ENCODE data around the gene INPP5B. TPM values are rescaled to one million over a fixed set of nuclear protein-coding genes. Genes with fewer than 3 reads are reported as not detected.

The INPP5B gene
- total and polyA plus RNA-seq, 2 experiments from 2014 or later, result 6.9 to 29.1 TPM

DNA sequence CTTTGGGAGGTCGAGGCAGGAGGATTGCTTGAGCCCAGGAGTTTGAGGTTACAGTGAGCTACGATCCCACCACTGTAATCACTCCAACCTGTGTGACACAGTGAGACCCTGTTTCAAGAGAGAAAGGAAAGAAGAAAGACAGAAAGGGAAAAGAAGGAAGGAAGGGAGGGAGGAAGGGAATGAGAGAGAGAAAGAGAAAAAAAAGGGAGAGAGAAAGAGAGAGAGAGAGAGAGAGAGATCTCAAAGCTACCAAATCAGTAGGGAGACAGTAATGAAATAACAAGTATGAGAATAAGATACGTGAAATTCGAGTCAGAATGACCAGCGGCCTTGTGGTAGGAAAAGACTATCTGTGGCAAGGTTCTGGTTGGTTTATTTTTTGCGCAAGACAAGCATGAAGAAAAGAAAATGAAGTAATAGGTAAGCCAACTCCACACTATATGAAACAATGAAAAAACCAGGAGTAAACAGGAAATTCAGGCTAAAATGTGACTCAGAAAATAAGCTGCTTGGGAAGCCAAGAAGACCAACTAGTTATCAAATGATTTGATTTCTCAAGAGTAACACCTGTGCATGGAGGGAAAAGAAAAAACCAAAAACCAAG is 96.4 kb downstream of the INPP5B start:
- Histone ChIP-seq H3K27me3 (ENCODE audit: insufficient read depth) (no peaks in the 10 kb centered on the region), H3K4me2 (no peak overlapping the region), H4K20me1 (replicated peaks; ENCODE audit: insufficient read depth) (peaks cover 48% of the 10 kb centered on the region), H3F3A (replicated peaks; ENCODE audit: low read depth) (no peaks in the 10 kb centered on the region), H3K27ac (ENCODE audit: low read depth) (no peak overlapping the region), H3K36me3 (ENCODE audit: insufficient read depth) (no peaks in the 10 kb centered on the region; the same call in 1 of the 2 replicates), H3K9me2 (ENCODE audit: insufficient read depth) (no peaks in the 10 kb centered on the region), H3K79me2 (replicated peaks; ENCODE audit: insufficient read depth) (peaks cover 94% of the 10 kb centered on the region), H3K4me1 (ENCODE audit: insufficient read depth) (no peaks in the 10 kb centered on the region), H3K4me3 (no peak overlapping the region), H2AFZ (no peak overlapping the region)
- Mint-ChIP-seq H3K36me3 (ENCODE audit: low read depth) (peaks cover 8% of the 10 kb centered on the region; the same call in 2 of the 3 replicates), H3K27ac (no peak overlapping the region), H3K4me3 (no peak overlapping the region), H3K9me3 (no peaks in the 10 kb centered on the region), H3K4me1 (no peaks in the 10 kb centered on the region), H3K27me3 (ENCODE audit: insufficient read depth, low read depth, poor library complexity) (no peaks in the 10 kb centered on the region)
- ATAC-seq, result no peak
- DNase-seq (ENCODE audit: low spot score), result no peak
- TF ChIP-seq POLR2AphosphoS5 (IDR thresholded peaks at IDR 0.05; ENCODE audit: low read depth), result no peak

DNA sequence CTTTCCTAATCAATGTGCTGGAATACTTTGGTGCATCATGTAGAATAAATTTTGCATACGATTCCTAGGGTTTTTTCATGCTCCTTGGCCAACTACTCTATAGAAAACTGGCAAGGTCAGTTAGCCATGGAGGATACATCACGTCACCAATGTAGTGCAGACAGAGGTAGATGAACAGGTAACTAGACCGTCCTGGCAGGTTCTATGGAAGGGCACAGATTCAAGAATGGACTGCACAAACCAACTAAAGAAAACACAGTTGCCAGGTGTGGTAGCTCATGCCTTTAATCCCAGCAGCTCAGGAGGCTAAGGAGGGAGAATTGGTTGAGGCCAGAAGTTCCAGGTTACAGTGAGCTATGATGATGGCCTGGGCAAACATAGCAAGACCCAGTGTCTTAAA is 97.4 kb downstream of the INPP5B start:
- Histone ChIP-seq H3K9me2 (ENCODE audit: insufficient read depth) (no peaks in the 10 kb centered on the region), H4K20me1 (replicated peaks; ENCODE audit: insufficient read depth) (peaks cover 47% of the 10 kb centered on the region)
- TF ChIP-seq ZNF114 (CRISPR knock-in tag; IDR thresholded peaks at IDR 0.05) (no peak), EZH2phosphoT487 (IDR thresholded peaks at IDR 0.05; ENCODE audit: unreplicated experiment) (no peak), NANOG (IDR thresholded peaks at IDR 0.05; ENCODE audit: borderline replicate concordance) (no peak), STAT1 (IDR thresholded peaks at IDR 0.05; ENCODE audit: unreplicated experiment) (no peak), CREB1 (CRISPR knock-in tag; IDR thresholded peaks at IDR 0.05; ENCODE audit: low read depth) (no peak), JUNB (IDR thresholded peaks at IDR 0.05; ENCODE audit: unreplicated experiment) (no peak), EZH2 (IDR thresholded peaks at IDR 0.05; ENCODE audit: low read depth, unreplicated experiment) (no peak)
- TF ChIP-seq, protein P1, sequence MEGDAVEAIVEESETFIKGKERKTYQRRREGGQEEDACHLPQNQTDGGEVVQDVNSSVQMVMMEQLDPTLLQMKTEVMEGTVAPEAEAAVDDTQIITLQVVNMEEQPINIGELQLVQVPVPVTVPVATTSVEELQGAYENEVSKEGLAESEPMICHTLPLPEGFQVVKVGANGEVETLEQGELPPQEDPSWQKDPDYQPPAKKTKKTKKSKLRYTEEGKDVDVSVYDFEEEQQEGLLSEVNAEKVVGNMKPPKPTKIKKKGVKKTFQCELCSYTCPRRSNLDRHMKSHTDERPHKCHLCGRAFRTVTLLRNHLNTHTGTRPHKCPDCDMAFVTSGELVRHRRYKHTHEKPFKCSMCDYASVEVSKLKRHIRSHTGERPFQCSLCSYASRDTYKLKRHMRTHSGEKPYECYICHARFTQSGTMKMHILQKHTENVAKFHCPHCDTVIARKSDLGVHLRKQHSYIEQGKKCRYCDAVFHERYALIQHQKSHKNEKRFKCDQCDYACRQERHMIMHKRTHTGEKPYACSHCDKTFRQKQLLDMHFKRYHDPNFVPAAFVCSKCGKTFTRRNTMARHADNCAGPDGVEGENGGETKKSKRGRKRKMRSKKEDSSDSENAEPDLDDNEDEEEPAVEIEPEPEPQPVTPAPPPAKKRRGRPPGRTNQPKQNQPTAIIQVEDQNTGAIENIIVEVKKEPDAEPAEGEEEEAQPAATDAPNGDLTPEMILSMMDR (conservative IDR thresholded peaks at IDR 0.05; ENCODE audit: low read depth in 2 of 2), result no peak
- TF ChIP-seq, protein P2, sequence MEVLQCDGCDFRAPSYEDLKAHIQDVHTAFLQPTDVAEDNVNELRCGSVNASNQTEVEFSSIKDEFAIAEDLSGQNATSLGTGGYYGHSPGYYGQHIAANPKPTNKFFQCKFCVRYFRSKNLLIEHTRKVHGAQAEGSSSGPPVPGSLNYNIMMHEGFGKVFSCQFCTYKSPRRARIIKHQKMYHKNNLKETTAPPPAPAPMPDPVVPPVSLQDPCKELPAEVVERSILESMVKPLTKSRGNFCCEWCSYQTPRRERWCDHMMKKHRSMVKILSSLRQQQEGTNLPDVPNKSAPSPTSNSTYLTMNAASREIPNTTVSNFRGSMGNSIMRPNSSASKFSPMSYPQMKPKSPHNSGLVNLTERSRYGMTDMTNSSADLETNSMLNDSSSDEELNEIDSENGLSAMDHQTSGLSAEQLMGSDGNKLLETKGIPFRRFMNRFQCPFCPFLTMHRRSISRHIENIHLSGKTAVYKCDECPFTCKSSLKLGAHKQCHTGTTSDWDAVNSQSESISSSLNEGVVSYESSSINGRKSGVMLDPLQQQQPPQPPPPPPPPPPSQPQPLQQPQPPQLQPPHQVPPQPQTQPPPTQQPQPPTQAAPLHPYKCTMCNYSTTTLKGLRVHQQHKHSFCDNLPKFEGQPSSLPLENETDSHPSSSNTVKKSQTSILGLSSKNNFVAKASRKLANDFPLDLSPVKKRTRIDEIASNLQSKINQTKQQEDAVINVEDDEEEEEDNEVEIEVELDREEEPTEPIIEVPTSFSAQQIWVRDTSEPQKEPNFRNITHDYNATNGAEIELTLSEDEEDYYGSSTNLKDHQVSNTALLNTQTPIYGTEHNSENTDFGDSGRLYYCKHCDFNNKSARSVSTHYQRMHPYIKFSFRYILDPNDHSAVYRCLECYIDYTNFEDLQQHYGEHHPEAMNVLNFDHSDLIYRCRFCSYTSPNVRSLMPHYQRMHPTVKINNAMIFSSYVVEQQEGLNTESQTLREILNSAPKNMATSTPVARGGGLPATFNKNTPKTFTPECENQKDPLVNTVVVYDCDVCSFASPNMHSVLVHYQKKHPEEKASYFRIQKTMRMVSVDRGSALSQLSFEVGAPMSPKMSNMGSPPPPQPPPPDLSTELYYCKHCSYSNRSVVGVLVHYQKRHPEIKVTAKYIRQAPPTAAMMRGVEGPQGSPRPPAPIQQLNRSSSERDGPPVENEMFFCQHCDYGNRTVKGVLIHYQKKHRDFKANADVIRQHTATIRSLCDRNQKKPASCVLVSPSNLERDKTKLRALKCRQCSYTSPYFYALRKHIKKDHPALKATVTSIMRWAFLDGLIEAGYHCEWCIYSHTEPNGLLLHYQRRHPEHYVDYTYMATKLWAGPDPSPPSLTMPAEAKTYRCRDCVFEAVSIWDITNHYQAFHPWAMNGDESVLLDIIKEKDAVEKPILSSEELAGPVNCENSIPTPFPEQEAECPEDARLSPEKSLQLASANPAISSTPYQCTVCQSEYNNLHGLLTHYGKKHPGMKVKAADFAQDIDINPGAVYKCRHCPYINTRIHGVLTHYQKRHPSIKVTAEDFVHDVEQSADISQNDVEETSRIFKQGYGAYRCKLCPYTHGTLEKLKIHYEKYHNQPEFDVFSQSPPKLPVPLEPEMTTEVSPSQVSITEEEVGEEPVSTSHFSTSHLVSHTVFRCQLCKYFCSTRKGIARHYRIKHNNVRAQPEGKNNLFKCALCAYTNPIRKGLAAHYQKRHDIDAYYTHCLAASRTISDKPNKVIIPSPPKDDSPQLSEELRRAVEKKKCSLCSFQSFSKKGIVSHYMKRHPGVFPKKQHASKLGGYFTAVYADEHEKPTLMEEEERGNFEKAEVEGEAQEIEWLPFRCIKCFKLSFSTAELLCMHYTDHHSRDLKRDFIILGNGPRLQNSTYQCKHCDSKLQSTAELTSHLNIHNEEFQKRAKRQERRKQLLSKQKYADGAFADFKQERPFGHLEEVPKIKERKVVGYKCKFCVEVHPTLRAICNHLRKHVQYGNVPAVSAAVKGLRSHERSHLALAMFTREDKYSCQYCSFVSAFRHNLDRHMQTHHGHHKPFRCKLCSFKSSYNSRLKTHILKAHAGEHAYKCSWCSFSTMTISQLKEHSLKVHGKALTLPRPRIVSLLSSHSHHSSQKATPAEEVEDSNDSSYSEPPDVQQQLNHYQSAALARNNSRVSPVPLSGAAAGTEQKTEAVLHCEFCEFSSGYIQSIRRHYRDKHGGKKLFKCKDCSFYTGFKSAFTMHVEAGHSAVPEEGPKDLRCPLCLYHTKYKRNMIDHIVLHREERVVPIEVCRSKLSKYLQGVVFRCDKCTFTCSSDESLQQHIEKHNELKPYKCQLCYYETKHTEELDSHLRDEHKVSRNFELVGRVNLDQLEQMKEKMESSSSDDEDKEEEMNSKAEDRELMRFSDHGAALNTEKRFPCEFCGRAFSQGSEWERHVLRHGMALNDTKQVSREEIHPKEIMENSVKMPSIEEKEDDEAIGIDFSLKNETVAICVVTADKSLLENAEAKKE (CRISPR knock-in tag; IDR thresholded peaks at IDR 0.05), result no peak
- TF ChIP-seq, protein P3, sequence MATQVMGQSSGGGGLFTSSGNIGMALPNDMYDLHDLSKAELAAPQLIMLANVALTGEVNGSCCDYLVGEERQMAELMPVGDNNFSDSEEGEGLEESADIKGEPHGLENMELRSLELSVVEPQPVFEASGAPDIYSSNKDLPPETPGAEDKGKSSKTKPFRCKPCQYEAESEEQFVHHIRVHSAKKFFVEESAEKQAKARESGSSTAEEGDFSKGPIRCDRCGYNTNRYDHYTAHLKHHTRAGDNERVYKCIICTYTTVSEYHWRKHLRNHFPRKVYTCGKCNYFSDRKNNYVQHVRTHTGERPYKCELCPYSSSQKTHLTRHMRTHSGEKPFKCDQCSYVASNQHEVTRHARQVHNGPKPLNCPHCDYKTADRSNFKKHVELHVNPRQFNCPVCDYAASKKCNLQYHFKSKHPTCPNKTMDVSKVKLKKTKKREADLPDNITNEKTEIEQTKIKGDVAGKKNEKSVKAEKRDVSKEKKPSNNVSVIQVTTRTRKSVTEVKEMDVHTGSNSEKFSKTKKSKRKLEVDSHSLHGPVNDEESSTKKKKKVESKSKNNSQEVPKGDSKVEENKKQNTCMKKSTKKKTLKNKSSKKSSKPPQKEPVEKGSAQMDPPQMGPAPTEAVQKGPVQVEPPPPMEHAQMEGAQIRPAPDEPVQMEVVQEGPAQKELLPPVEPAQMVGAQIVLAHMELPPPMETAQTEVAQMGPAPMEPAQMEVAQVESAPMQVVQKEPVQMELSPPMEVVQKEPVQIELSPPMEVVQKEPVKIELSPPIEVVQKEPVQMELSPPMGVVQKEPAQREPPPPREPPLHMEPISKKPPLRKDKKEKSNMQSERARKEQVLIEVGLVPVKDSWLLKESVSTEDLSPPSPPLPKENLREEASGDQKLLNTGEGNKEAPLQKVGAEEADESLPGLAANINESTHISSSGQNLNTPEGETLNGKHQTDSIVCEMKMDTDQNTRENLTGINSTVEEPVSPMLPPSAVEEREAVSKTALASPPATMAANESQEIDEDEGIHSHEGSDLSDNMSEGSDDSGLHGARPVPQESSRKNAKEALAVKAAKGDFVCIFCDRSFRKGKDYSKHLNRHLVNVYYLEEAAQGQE (IDR thresholded peaks at IDR 0.05; ENCODE audit: unreplicated experiment), result no peak

More for the DNA sequence above, 97.4 kb downstream of the INPP5B start:
- no peak overlapping the region for H3K27ac Mint-ChIP-seq
- H3K36me3 Mint-ChIP-seq (ENCODE audit: low read depth), result 0 out of 3 replicates have a peak, but pooled peaks cover 3% of the 10 kb centered on the region
- Histone ChIP-seq H3K4me3 (no peak overlapping the region), H3K4me2 (no peak overlapping the region), H3K4me1 (ENCODE audit: insufficient read depth) (no peaks in the 10 kb centered on the region), H3K79me2 (replicated peaks; ENCODE audit: insufficient read depth) (peaks cover 84% of the 10 kb centered on the region), H2AFZ (no peak overlapping the region), H3K27me3 (ENCODE audit: insufficient read depth) (no peaks in the 10 kb centered on the region), H3K27ac (ENCODE audit: low read depth) (no peak overlapping the region), H3K36me3 (ENCODE audit: insufficient read depth) (no peaks in the 10 kb centered on the region), H3F3A (replicated peaks; ENCODE audit: low read depth) (no peaks in the 10 kb centered on the region)
- no peak for DNase-seq (ENCODE audit: low spot score)
- no peak overlapping the region for H3K4me3 Mint-ChIP-seq
- no peaks in the 10 kb centered on the region for H3K4me1 Mint-ChIP-seq
- no peak for ATAC-seq
- H3K27me3 Mint-ChIP-seq (ENCODE audit: insufficient read depth, low read depth, poor library complexity), result no peaks in the 10 kb centered on the region
- no peaks in the 10 kb centered on the region for H3K9me3 Mint-ChIP-seq
